NCI-H1105 treated with DMSO at 0.1 percent for 48 hours (cell line): ENCODE results near the gene DAAM1.

ENCODE experiments used
- DNase-seq: peaks from one replicate; lab custom pipeline; 2025; lab: John Stamatoyannopoulos, UW

DAAM1 gene

DNA sequence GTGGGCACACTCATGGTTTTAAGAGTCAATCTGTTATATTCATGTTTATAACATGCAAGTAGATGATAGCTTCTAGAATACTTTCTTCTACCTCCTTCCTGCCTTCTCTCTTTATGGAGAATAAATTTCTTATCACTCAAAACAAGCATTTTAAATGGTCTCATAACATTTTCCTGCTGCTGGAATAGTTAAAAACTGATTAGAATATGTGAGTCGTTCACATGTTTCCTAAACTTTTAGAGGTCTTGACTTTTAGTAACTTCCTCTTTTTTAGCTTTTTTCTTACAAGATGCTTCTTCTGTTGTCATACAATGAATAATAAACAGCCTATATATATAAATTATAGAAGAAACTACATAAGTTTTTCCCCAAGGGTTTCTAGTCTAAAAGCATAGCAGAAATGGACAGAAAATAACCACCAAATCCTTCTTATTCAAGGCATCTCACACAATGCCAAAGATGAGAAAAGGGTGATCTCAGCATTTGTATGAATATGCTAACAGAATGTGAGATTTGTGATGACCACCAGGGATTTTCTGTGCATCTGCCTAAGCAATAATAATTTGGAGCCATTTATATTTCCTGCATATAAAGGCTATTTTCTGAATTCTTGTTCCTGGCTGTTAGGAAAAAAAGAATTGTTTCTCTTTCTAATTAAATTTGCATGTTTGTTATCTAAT lies 127.8 kb downstream of the DAAM1 start:
- DNase-seq, result no peak

DNA sequence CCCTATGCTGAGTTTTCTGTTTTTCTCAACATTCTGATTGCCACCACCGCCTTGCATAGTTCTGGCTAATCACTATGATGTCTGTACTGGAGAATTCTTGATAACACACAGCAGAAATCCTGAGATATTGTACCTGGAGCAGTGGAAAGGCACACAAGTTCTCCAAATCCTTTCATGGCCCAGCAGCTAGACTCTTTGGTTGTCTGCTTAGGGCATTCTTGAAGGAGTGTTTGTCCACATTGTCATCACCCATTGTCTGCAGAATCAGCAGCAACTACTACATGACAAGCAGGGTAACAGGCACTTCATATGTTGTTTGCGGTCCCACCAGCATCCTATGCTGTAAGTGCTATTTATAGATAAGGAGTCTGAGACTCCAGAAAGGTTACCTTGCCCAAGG lies 128.9 kb downstream of the DAAM1 start:
- DNase-seq, result no peak

DNA sequence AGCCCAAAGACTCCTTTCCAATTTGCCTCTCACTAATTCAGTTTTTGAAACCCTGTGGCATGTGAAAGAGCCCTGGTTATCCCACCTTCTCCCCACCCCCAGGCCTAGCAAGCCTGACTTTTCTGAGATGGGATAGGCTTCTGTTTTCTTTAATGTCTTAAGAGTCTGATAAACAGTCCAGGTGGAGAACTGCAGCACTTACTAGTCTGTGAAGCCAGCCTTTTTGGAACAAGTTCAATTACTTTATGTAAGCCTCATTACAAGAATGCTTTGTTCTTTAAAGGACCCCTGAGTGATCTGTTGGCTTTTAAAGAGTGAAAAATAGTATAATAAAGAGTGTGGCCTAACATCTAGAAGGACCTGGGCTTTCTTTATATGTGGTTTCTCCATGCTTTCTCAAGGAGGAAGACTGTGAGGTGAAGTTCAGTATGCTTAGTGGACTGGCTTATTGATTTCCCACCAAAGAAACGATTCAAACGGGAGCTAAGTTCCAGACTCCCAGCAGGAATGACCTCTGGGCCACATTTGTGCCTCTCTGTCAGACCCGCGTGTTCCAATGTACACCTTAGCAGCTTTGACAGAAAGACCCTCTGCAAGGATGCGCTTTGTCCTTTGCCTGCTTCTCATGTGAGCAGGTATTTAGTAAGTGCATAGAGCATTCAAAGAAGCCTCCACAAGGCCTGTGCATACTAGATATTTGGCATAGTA lies 129.5 kb downstream of the DAAM1 start:
- no peak for DNase-seq

DNA sequence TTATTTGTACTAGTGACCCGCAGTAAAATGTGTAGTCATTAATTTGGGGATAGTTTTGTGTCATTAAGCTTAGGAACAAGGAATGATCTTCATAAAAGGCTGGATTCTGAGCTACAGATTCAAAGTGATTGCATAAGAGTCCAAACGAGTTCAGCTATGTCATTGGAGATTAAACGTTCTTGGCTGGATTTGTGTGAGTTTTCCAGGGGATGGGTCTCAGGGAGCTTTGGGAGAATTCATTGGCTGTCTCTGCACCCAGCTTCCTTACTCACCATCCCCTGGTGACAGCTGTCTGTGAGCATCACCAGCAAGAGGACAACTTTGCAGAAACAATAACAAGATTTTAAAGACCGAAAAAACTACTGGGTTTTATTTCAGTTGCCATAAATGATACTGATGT lies 130.4 kb downstream of the DAAM1 start:
- DNase-seq, result no peak

DNA sequence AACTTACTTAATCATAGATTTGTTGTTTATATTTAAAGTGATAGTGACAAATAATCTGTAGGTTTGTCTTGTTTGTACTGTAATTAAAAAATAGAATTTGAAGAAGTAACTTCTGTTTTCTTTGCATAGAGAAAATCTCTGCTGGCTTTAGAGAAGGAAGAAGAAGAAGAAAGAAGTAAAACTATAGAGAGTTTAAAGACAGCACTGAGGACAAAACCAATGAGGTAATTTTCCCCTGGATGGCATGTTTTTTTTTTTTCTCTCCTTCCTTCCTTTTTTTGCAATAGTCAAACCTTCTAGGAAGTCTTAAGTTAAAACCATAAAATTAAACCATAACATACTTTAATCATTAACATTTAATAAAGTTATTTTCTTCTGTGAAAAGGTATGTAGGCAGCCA lies 131.9 kb downstream of the DAAM1 start:
- no peak for DNase-seq

DNA sequence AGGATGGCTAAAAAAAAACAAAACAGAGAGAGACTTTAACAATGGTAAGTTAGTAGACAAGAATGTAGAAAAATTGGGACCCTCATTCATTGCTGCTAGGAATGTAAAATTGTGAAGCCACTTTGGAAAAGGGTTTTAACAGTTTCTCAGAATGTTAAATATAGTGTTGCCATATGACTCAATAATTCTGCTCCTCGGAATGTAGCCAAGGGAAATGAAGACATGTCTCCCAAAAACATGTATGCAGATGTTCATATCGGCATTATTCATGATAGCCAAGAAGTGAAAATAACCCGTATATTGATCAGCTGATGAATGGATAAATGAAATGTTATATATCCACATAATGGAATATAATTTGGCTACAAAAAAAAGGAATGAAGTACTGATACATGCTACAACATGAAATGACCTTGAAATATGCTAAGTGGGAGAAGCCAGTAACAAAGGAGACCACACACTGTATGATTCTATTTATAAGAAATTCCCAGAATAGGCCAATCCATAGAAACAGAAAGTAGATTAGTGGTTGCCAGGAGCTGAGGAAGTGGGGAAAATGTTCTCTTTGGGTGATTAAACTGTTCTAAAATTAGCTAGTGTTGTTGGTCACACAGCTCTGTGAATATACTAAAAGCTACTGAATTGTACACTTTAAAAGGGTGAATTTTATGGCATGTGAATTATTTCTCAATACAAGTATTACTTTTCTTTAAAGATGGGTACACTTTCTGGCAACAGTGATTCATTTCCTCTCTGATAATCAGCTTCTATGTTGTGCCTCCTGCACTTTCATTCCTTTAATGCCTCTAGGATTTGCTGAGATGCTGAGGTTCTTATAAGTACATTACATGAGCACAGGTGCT lies 132.5 kb downstream of the DAAM1 start:
- no peak for DNase-seq

DNA sequence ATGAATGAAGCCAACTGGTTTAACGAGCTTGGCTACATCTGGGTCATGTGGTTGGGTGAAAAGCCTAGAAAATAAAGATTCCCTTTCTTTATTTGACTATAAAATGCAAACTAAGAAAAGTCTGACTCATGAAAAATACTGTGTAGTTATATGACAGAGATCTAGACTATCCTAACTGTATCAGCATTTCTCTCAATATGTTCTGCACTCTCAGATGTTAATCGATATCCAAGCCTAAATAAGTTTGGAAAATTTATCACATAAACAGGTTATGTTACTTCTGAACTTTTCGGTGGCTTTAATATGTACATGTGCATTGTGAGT lies 133.1 kb downstream of the DAAM1 start:
- DNase-seq, result no peak

DNA sequence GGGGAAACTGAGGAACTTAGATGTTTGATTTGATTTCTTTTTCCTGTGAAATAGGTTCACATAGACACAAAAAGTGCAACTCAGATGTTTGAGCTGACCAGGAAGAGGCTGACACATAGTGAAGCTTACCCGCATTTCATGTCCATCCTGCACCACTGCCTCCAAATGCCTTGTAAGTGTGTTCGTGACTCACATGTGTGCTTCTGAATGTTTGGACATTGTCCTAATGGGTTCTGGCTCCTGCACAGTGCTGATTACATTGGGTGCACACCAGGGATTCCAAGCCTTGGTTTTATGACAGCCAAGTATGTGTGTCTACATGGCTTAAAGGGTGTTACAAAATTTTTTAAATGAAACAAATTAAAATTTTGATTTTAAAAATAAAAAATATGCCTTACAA lies 137.4 kb downstream of the DAAM1 start:
- DNase-seq, result no peak

DNA sequence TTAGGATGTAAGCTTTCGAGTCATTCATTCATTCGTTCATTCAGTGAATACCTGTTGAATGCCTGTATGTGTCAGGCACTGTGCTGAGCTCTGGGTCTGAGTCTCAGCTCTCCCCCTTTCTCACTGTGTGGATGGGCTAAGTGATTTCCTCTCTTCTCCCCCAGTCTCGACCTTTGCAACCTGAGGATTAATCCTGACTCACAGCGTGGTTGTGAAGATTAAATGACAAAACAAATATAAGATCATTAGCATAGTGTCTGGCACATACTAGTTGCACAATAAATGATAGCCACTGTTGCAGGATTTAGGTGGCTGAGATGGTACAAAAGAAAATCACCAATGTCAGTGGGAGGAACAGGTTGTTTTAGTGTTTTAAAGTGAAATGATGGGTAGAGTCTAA lies 140.0 kb downstream of the DAAM1 start:
- DNase-seq, result no peak

DNA sequence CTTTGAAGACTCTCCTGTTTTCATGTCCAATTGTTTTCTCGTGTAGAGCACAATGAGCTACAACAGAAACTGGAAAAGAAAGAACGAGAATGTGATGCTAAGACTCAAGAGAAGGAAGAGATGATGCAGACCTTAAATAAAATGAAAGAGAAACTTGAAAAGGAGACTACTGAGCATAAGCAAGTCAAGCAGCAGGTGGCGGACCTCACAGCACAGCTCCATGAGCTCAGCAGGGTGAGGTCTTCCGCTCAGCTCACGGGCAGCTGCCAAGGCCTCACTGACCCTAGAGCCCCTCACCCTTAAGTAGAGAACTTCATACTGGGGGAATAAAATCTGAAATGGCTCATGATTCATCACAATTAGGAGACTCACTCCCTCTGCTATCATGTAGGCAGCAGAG lies 142.0 kb downstream of the DAAM1 start:
- no peak for DNase-seq

DNA sequence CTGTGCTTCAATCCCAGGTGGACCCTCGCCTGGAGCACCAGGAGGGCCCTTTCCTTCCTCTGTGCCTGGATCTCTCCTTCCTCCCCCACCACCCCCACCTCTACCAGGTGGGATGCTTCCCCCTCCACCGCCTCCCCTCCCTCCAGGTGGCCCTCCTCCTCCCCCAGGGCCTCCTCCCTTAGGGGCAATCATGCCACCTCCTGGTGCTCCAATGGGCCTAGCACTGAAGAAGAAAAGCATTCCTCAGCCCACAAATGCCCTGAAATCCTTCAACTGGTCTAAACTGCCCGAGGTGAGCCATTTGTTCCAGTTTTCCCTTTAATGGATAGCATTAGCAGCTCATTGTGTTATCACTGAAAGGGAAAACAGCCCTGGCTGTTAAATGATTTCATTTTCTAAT lies 142.8 kb downstream of the DAAM1 start:
- DNase-seq, result no peak

DNA sequence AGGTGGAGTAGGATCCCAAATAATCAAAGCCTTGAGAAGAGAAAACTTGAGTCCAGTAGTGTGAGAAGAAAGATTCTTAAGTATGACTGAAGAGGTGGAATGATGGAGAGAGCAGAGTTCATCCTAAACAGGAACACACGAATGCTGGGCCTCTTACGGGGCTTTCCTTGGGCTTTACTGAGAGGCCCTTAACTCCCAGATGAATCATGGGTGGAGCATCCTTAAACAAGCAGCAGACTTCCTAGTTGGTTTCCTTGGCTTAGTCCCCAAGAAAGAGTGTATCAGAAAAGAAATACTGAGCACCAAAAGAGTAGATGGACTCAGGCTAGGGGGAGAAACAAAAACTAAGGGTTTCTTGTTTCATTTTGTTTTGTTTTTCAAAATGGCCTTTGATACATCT lies 144.3 kb downstream of the DAAM1 start:
- no peak for DNase-seq

DNA sequence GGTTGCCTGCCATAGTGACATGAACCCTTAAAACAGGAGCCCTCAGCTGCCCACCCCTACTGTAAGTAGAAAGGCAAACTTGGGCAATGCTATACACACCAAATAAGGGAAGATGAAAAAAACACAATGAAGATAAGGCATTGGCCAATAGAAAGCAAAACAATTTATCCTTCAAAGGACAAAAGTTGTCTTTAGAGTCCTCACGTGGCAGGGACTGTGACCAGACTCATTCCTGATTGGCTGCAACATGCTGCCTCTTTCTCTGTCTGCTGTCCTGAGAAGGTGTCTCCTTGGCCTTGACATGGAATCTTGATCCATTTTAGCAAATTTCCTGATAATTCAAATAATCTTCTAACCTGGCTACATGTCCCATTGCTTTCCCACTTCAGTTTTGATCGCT lies 144.8 kb downstream of the DAAM1 start:
- DNase-seq, result peak; percentile 65

DNA sequence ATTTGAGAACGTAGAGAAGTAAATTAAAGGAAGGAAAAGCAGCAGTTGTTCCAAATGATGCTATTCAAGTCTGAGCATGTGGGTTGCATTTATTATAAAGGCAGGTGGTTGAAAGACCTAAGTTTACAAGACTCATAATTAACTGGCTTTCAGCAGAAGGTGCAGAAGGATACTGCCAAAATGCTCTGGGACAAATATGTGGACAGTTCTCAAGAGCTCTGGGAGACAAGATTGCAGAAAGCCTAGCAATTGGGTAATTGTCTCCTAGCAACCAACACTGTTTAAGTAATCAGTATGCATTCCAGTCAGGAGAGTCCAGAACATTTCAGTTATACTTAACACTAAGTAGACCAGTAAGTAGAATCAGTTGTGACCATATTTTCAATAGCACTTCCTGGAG lies 145.2 kb downstream of the DAAM1 start:
- peak; percentile 95 for DNase-seq

DNA sequence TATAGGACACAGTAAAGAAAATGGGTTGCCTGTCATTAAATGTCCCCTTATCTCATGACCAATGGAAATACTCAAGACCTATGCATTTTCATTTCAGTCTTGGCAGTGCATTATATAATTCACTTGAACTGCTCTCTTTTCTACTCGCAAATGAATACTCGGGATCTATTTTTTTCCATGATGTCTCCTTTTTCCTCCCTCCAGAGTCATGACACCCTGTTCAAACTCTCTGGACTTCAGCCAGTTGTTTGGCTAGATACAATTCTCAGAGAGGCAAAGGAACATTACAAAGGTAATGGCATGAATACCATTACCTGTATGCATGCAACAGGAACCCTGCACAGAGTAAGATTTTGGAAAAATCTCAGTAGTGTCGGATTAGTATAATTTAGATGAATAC lies 145.8 kb downstream of the DAAM1 start:
- DNase-seq, result no peak

DNA sequence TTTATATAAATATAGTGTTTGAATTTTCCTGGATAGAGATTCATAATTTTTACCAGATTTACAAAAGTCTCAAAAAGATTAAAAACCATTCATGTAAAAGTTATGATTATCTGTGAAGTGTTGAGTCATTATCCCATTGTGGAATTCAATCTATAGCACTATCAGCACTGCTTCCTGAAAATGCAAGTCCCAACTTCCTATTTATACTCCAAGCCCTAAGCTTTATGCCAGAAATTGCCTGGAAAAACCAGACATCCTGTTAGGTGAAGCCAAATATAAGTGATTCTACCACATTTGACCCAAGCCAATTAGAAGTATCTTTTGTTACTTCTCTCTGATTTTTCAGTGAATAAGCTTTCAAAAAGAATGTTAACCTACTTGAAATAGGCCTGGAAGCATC lies 147.6 kb downstream of the DAAM1 start:
- no peak for DNase-seq

DNA sequence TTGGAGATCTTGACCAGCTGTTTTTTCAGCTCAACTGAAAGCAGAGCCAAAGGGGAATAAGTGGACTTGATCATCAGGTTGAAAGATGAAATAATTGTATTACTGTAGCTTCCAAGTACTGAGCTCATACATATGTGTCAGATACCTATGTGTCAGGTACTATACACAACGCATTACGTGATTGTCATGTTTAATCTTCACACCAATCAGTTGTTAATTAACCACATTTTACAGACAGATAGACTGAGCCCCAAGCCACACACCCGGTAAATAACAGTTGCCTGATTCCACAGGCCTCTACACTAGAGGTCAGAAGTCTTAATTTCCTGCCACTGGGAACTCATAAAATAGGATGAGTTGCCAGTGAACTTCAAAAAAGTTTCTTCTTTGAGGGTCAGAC lies 148.2 kb downstream of the DAAM1 start:
- DNase-seq, result no peak

DNA sequence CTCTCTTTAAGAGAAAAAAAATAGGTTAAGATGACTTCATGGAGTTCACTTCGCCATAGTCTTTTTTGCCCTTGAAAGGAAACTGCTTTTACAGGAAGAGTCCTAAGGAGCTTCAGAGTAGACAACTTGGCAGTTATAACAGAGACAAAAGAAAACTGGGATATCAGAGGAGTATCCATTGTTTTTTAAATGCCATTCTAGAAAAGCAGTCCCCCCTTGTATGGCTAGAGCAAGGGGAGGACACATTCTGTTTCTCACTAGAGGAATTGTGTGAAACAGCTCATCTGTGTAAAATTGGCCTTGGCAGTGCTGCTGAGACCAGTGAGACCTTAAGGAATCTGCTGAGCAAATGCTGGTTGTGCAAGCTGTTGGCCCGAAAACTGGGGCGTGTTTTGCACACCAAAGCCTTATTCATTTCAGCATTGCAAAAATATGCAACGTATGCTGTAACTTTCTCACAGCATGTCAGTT lies 148.7 kb downstream of the DAAM1 start:
- DNase-seq, result no peak

DNA sequence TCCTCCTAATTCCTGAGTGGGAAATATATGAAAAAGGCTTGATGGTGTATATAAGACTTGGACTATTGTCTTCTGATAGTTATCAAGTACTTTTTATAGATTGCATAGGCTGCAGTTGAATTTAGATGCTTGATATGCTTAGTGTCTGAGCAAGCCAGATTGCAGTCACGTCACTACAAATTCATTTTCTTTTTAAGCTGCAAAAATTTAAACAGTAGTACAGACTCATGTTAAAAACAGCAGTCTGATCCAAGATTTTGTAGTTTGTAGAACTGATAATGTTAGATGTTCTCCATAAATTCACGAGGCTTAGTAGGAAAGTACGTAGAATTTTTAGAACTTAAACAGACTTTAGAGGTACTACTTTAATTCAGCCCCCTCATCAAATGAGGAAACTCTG lies 150.3 kb downstream of the DAAM1 start:
- DNase-seq, result no peak

DNA sequence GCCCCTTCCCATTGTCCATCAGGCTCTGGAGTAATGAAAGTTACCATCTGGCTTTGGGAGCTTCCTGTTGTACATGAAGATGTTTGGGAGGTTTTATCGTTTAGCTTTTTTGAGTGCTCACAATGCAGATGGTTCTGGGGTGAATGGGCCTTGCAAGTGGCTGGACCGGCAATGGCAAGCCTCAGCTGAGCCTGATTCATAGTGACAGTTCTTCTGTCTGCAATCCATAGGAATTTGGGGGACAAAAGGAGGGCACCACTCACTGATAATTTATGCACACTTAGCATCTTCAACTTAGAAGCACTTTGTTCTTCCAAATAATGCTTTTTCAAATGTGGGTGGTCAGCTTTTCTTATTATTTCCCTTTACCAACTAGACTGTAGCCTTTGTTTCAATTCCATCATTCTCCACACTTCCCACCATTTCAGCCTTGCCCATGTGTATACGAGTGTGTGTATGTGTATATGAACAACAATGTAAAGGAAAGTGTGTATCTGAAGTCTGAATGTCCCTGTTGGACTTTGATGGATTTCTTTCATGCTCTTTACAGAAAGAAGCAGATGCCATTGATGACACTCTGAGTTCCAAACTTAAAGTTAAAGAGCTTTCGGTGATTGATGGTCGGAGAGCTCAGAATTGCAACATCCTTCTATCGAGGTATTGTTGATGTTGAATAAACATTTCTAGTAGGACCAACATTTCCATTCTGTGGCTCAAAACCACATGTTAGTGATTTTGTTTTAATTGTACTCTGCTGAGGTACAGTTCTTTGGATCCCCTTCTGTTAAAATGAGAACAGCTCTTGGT lies 151.3 kb downstream of the DAAM1 start:
- no peak for DNase-seq

DNA sequence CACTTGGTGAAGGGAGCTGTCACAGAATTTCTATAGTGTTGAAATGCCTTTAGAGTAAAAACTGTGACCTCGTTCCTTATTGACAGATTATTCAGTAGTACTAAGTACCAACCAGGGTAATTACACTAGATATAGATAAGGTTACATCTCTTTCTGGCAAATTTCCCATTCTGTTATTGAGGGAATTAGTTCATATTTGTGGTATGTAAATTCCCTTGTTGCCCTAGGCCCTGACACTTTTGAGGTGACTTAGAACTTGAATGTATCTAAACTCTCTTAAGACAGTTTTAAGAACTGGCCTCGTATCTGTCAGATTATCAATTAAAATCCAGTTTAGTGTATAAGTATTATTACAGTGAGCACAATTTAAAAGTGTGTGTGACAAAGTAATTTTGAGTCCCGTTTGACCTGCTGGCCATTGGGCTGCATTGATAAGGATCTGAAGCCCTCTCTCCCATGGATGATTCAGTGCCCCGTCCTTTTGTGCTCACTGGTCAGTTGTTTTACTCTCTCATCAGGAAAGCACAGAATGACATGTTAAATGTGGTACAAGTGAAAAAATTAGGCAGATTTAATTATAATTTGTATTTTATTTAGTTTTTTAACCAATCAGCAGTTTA lies 153.5 kb downstream of the DAAM1 start:
- DNase-seq, result peak; percentile 15
